Stimulated activated CD8-positive, alpha-beta memory T cell treated with anti-CD3 and anti-CD28 coated beads, Interleukin-12 subunit alpha, Interleukin-12 subunit beta, amount 100 ng/mL, for 4 hours (primary cell): ENCODE results near the gene GPC6.

ENCODE experiments used
- DNase-seq: peaks from one replicate; pipeline ENCODE4 v3.0.0-alpha.2; 2020; ENCODE audit warnings: low read depth

Gene GPC6

GRCh38 chr13:93926425-93926824, 699.8 kb downstream of the GPC6 start:
- DNase-seq: no peak

- no peak for DNase-seq
Observed at GRCh38 chr13:93927431-93927830, 700.8 kb downstream of the GPC6 start.

DNA sequence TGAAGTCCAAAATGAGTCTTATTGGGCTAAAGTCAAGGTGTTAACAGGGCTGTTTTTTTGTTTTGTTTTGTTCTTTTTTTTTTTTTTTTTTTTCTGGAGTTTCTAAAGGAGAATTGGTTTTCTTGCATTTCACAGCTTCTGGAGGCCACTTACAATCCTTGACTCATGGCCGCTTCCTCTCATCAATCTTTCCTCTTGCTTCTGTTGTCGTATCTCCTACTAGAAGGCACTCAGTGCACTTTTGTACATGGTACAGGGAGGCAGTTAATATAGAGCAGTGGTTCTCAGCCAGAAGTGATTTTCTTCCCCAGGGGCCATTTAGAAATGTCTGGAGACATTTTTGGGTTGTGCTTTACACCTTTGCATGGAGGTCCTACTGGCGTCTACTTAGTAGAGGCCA, 706.3 kb downstream of the GPC6 start:
- DNase-seq: no peak

- no peak for DNase-seq
Observed at GRCh38 chr13:93936901-93937300, 710.3 kb downstream of the GPC6 start.

- DNase-seq: no peak
Observed at GRCh38 chr13:93941444-93941843, 714.8 kb downstream of the GPC6 start.

DNA sequence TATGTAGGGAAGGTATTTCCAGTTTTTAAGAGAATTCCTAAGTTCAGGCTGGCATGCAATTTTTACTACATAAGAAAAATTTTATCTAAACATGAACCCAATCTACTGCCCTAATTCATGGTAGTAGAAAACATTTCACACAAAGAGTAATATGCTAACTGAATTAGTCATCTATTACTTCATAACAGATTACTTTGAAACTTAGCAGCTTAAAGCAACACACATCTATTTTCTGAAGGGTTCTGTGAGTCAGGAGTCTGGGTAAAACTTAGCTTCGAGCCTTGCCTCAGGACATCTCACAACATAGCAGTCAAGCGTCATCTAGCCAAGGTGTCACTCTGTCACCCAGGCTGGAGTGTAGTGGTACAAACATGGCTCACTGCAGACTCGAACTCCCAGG, 715.4 kb downstream of the GPC6 start:
- no peak for DNase-seq

GRCh38 chr13:93945621-93946020, 719.0 kb downstream of the GPC6 start:
- DNase-seq: no peak

DNA sequence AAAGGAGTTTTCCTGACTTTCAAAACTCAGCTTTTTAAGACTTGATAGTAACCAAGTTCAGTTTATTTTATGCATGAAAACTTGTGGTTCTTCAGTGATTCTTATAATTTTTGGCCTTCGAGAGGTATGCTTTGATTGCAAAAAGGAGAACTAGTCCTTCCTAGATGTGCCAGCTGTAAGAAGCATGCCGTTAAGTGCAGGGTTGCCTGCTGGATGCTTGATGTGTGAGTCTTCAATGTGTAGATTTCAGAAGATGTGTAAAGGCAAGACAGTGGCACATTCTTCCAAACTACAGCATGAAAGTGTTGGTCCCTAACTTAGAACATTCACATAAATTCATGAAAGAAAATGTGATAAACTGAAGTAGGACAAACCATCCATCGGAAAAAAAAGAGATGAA, 720.4 kb downstream of the GPC6 start:
- DNase-seq: no peak

DNA sequence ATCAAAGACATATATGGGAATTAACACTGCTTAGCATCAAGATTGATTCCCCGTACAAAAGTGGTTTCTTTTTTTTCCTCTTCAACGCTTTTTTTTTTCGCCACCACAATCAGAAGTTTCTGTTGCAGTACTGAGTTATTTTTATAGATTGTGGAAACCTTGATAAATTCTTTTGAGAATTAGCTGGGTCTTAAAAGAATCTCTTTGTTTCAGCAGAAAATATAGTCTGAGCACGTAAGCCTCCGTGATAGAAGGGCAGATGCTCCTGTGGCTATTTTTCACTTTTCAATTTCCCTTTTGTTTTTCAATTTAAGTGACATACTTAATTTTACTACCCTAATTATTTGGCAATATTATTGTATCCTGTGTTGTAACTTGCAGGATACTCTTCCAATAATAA, 721.0 kb downstream of the GPC6 start:
- DNase-seq: no peak

- DNase-seq: no peak
Observed at GRCh38 chr13:93948162-93948922, 721.7 kb downstream of the GPC6 start.

GRCh38 chr13:93951108-93951507, 724.5 kb downstream of the GPC6 start:
- DNase-seq: no peak

- DNase-seq: no peak
Observed at GRCh38 chr13:93951951-93952350, 725.3 kb downstream of the GPC6 start.

GRCh38 chr13:93953841-93954240, 727.2 kb downstream of the GPC6 start:
- DNase-seq: no peak

DNA sequence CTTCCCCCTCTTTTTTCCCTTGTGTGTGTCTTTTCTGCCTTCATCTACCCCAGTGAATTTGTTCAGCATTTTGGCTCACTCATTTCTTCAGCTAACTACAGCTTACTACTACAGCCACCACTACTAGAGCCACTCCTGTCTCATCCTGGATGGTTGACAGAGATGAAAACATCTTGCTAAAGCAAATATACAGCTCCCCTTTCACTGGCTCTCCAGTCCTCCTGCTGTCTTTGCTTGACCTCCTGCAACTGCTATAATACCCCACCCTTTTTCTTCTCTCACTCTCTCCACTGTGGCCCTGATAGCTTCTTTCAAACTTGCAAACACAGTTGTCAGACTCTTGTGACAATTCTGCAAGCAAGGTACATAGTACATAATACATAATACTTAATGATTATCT, 729.3 kb downstream of the GPC6 start:
- DNase-seq: no peak

DNA sequence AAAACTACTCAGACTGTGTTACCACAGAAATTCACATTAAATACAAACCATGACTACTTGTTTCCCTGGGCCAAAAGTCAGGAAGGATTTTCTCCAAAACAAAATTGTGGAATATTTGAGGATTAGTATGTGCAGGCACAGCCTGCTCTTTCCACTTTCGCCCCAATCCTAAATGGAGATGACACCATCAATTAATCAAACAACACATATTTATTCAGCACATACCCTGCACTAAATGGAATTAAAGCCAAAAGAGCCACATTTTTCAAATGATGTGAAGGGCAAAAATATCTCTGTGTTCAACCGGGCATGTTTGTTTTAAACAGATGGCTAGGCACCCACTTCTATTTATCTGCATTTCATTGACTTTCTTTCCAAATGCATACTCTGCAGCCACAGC, 729.8 kb downstream of the GPC6 start:
- no peak for DNase-seq

DNA sequence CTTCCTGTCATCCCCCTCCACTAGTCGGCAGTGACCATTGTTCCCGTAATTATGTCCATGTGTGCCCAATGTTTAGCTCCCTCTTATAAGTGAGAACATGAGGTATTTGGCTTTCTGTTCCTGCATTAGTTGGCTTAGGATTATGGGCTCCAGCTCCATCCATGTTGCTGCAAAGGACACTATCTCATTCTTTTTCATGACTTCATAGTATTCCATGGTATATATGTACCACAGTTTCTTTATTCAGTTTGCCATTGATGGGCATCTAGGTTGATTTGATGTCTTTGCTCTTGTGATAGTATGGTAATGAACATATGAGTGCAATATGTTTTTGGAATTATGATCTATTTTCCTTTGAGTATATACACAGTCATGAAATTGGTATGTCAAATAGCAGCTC, 730.8 kb downstream of the GPC6 start:
- DNase-seq: no peak

DNA sequence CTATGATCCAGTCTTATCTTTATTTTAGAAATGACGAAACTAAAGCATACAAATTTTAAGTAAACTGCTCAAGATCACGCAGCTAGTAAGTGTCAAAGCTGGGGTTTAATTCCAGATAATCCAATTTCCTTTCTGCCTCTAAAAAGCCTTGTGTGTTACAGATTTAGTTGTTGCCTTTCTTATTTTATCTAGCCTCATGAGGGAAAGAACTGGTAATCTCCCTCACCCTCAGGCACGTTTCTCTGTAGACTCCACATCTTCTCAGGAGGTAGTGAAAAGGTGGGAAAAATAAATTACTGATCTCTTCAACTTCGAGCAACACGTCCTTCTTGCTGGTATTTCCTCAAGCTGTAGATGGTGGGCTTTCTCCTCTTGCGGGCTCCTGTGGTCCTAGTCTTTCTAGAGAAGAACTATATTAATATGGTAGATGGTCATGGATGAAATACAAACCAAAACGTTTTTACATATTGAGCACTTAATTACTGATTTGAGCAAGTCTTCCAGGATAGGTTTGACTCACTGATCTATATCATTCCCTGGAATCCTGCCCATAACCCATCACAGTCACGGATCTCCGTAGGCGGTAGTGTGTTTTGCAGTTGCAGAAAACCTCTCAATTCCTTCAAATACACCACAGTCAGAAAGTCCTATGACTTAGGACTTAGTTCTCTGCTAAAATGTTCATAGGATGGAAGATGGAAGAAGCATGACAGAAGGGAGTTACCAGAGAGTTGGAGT, 733.4 kb downstream of the GPC6 start:
- DNase-seq: no peak

DNA sequence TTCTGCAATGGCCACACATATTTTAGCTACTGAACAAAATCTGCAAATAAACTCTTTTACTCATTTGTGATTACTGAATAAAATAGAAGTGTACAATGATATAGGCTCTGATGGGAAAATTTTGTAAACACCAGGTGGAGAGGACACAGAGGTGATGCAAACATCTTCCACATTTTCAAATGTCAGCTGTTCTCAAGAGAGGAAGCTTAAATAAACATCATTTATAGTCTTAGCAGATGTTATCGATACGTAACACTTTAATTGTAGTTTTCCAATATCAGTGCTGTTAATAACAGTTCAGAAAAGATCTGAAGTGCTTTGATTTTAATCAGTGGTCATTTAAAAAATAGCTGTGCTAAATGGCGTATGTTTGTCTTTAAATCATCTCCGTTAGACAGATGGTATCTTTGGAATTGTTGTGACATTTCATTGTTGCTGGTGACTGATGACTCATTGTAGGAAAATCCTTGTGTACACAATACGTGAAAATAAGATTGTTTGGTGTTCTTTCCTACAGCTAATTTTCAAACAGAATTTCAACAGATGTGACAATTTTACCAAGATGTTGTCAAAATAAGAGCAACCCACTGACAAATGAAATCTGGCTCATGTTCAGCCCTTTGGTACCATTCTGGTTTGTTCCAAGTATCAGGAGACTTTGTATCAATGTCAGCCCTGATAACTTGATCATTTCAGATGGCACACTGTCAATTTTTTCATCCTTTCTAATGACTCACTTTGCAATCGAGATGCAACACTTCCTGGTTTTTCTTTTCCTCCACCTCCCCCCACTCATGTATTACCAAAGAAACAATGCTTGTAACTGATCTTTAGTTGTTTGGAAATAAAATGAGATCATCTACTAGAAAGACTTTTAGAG, 736.9 kb downstream of the GPC6 start:
- DNase-seq: no peak

- no peak for DNase-seq
Observed at GRCh38 chr13:93964146-93964512, 737.5 kb downstream of the GPC6 start.

DNA sequence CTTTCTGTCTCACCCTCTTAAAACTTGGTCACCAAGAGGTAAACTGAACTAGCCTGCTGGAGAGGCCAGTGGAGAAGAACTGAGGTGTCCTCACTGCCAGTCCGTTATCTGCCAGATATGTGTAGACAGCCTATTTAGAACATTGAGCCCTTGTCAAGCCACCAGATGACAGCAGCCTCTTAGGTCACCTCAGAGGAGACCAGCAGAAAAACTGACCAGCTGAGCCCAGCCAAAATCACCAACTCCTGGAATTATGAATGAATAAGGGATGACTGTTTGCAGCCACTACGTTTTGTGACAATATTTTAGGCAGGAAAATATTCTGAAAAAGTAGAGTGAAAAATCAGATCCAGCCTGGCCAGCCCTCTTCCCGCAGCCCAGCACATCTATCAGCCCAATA, 739.0 kb downstream of the GPC6 start:
- DNase-seq: no peak

DNA sequence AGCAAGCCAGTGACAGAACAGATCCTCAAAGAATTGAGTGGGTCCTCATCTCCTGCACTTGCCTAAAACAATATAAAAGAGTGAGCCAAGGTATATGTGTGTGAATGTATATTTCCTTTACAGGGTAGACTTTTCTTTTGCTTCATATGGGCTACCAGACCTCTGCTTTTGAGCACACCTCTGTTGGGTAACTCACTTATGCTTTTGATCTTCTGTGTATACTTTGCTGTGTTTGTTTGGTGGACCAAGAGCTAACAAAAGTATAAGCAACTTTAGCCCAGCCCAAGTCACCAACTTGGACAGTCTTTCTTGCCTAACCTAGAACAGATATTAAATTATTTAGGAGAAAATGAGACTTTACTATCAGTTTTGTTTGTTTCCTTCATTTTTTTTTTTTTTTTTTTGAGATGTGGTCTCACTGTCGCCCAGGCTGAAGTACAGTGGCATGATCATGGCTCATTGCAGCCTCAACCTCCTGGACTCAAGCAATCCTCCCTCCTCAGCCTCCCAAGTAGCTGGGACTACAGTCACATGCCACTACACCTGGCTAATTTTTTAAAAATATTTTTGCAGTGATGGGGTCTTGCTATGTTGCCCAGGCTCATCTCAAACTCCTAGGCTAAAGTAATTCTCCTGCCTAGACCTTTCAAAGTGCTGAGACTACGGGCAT, 739.8 kb downstream of the GPC6 start:
- no peak for DNase-seq

DNA sequence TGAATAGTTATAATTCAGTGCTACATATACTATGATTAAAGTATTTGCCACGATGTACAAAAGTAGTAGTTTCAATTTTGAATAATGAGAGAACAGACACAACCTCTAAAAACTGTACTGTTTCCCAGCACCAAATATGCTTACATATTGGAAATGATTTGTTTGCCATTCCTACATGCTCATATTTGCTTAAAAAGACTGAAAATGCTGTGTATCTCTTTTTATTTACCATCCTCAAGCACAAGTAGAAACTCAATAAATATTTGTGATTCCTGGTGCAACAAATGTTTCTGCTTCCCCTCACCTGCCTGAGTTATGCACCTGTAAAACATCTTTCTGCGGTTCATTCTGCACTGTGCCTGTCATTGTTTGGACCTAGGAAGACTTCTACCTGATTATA, 740.7 kb downstream of the GPC6 start:
- no peak for DNase-seq
